K562 (cell line): ENCODE data around the gene RASIP1. TPM values are rescaled to one million over a fixed set of nuclear protein-coding genes. Genes with fewer than 3 reads are reported as not detected.

Experiments
- ELF4 ChIP-seq: fragments of 450-650 bp; formaldehyde crosslinking; IDR thresholded peaks from 2 replicates; pipeline ENCODE4 v1.4.0; 2022; ENCODE audit warnings: missing genetic modification characterization
- ETV6 ChIP-seq, 3 experiments: fragments of 150-350 bp in 1 of 3; sonication (generic) in 1 of 3; formaldehyde crosslinking in 1 of 3; IDR thresholded peaks; 2 replicates each; pipeline versions ENCODE4 v1.6.1 to v1.8.0; 2014 to 2022; ENCODE audit warnings: borderline replicate concordance in 2 of 3, low read depth in 2 of 3, antibody characterized with exemption in 1 of 3, low read length in 1 of 3, mild to moderate bottlenecking in 1 of 3, missing genetic modification reagents in 1 of 3
- GATAD2A ChIP-seq: fragments of 450-650 bp; IDR thresholded peaks from 2 replicates; pipeline ENCODE4 v1.6.1; 2017
- HCFC1 ChIP-seq: IDR thresholded peaks from 2 replicates; pipeline ENCODE4 v1.6.1; 2012; ENCODE audit warnings: low read depth, low read length, improper control_type of control experiment
- HLTF ChIP-seq: fragments of 450-650 bp; IDR thresholded peaks from 2 replicates; pipeline ENCODE4 v1.6.1; 2016
- IRF1 ChIP-seq: sonication (generic); formaldehyde crosslinking; IDR thresholded peaks from 2 replicates; pipeline ENCODE4 v1.8.0; 2022; ENCODE audit warnings: missing genetic modification reagents, mild to moderate bottlenecking, borderline replicate concordance
- SMARCC2 ChIP-seq: fragments of 450-650 bp; IDR thresholded peaks from 2 replicates; pipeline ENCODE4 v1.6.1; 2017; ENCODE audit warnings: antibody characterized with exemption, moderate library complexity, mild to moderate bottlenecking, low read depth
- SNRNP70 ChIP-seq: fragments of 200-400 bp; formaldehyde crosslinking; optimal IDR thresholded peaks from 2 replicates; pipeline ENCODE3; 2017; ENCODE audit warnings: low read depth, low read length
- TGIF2 ChIP-seq: sonication (generic); formaldehyde crosslinking; IDR thresholded peaks from 2 replicates; pipeline ENCODE4 v1.8.1; 2022; ENCODE audit warnings: mild to moderate bottlenecking, missing genetic modification reagents, moderate library complexity
- ZBTB7A ChIP-seq: IDR thresholded peaks from 2 replicates; pipeline ENCODE4 v1.6.1; 2011; ENCODE audit warnings: low read depth, mild to moderate bottlenecking, low read length, moderate library complexity, borderline replicate concordance; ENCODE audit not compliant: control insufficient read depth
- ZFP36 ChIP-seq: fragments of 150-350 bp; IDR thresholded peaks from 2 replicates; pipeline ENCODE4 v1.6.1; 2018; ENCODE audit warnings: low read length, low read depth; ENCODE audit not compliant: partially characterized antibody
- ZFX ChIP-seq: sonication (generic); formaldehyde crosslinking; IDR thresholded peaks from 2 replicates; pipeline ENCODE4 v1.8.0; 2022; ENCODE audit warnings: mild to moderate bottlenecking, missing genetic modification reagents, moderate library complexity
- ZNF384 ChIP-seq: IDR thresholded peaks from 2 replicates; pipeline ENCODE4 v1.6.1; 2012; ENCODE audit warnings: low read depth, low read length, improper control_type of control experiment
- ZNF695 ChIP-seq: fragments of 450-650 bp; formaldehyde crosslinking; IDR thresholded peaks from 2 replicates; pipeline ENCODE4 v1.4.0; 2020; ENCODE audit warnings: mild to moderate bottlenecking, moderate library complexity
- polyA plus RNA-seq, 8 experiments: library from polyadenylated mRNA; depleted of rRNA in 4 of 8; stranded (reverse) in 5 of 8; unstranded in 3 of 8; fragments of >200 nt; fragmentation: Nextera tagmentation in 2 of 8; fragmentation: Illumina TruSeq in 1 of 8; extraction: Ambion mirVana in 2 of 8; extraction: Trizol in 1 of 8; gene quantifications; 2 replicates each; pipeline versions ENCODE4 v1.2.1 to v1.2.3, GENCODE V29; 2011 to 2014; ENCODE audit warnings: inconsistent platforms in 1 of 8, missing spikeins in 1 of 8
- total RNA-seq, 7 experiments: library from RNA; depleted of rRNA in 6 of 7; stranded (reverse); fragments of >200 nt in 6 of 7; fragmentation: Illumina TruSeq in 2 of 7; extraction: Trizol in 2 of 7; gene quantifications; 2 replicates each; pipeline versions ENCODE4 v1.2.1 to v1.2.3, GENCODE V29; 2011 to 2021; ENCODE audit warnings: low replicate concordance in 1 of 7
- TF ChIP-seq, protein P1 (sequence below): fragments of 450-650 bp; IDR thresholded peaks from 2 replicates; pipeline ENCODE4 v1.6.1; 2018; ENCODE audit not compliant: partially characterized antibody
- TF ChIP-seq, protein P2 (sequence below): sonication (generic); formaldehyde crosslinking; IDR thresholded peaks from 2 replicates; pipeline ENCODE4 v1.8.0; 2022; ENCODE audit warnings: mild to moderate bottlenecking, missing genetic modification reagents
- TF ChIP-seq, protein P3 (sequence below): fragments of 250-450 bp; sonication (Bioruptor Pico); IDR thresholded peaks from 2 replicates; pipeline ENCODE4 v1.4.0; 2020; ENCODE audit warnings: borderline replicate concordance
- TF ChIP-seq, protein P4 (sequence below): fragments of 450-650 bp; formaldehyde crosslinking; IDR thresholded peaks from 2 replicates; pipeline ENCODE4 v1.4.0; 2022; ENCODE audit warnings: missing genetic modification characterization

Gene RASIP1
- total and polyA plus RNA-seq, 9 of the 15 experiments (the other 6 are each of a cell fraction or from before 2014, with no cell fraction given): 0.20 to 4.7 (median 1.5) TPM

GRCh38 chr19:48724796-48725753, 15.3 kb downstream of the RASIP1 start (continued):
- TF ChIP-seq, protein P1, sequence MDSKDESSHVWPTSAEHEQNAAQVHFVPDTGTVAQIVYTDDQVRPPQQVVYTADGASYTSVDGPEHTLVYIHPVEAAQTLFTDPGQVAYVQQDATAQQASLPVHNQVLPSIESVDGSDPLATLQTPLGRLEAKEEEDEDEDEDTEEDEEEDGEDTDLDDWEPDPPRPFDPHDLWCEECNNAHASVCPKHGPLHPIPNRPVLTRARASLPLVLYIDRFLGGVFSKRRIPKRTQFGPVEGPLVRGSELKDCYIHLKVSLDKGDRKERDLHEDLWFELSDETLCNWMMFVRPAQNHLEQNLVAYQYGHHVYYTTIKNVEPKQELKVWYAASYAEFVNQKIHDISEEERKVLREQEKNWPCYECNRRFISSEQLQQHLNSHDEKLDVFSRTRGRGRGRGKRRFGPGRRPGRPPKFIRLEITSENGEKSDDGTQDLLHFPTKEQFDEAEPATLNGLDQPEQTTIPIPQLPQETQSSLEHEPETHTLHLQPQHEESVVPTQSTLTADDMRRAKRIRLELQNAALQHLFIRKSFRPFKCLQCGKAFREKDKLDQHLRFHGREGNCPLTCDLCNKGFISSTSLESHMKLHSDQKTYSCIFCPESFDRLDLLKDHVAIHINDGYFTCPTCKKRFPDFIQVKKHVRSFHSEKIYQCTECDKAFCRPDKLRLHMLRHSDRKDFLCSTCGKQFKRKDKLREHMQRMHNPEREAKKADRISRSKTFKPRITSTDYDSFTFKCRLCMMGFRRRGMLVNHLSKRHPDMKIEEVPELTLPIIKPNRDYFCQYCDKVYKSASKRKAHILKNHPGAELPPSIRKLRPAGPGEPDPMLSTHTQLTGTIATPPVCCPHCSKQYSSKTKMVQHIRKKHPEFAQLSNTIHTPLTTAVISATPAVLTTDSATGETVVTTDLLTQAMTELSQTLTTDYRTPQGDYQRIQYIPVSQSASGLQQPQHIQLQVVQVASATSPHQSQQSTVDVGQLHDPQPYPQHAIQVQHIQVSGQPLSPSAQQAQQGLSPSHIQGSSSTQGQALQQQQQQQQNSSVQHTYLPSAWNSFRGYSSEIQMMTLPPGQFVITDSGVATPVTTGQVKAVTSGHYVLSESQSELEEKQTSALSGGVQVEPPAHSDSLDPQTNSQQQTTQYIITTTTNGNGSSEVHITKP: no peak
- TF ChIP-seq ZNF384: no peak
- no peak for TF ChIP-seq SNRNP70
- no peak for TF ChIP-seq ZFX (CRISPR knock-in tag)
- TF ChIP-seq, protein P2, sequence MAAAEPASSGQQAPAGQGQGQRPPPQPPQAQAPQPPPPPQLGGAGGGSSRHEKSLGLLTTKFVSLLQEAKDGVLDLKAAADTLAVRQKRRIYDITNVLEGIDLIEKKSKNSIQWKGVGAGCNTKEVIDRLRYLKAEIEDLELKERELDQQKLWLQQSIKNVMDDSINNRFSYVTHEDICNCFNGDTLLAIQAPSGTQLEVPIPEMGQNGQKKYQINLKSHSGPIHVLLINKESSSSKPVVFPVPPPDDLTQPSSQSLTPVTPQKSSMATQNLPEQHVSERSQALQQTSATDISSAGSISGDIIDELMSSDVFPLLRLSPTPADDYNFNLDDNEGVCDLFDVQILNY (CRISPR knock-in tag): no peak
- no peak for TF ChIP-seq ZFP36
- no peak for TF ChIP-seq ZBTB7A
- no peak for TF ChIP-seq SMARCC2
- no peak for TF ChIP-seq GATAD2A
- no peak for TF ChIP-seq IRF1
- TF ChIP-seq, protein P3, sequence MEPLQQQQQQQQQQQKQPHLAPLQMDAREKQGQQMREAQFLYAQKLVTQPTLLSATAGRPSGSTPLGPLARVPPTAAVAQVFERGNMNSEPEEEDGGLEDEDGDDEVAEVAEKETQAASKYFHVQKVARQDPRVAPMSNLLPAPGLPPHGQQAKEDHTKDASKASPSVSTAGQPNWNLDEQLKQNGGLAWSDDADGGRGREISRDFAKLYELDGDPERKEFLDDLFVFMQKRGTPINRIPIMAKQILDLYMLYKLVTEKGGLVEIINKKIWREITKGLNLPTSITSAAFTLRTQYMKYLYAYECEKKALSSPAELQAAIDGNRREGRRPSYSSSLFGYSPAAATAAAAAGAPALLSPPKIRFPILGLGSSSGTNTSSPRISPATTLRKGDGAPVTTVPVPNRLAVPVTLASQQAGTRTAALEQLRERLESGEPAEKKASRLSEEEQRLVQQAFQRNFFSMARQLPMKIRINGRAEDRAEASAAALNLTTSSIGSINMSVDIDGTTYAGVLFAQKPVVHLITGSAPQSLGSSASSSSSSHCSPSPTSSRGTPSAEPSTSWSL (CRISPR knock-in tag): no peak
- TF ChIP-seq ELF4: 0 out of 2 replicates have a peak, but pooled peaks have one; percentile 61
- peak; percentile 99 for TF ChIP-seq HCFC1
- peak; percentile 74 to 88; a peak in 3 of 4 replicates for TF ChIP-seq ETV6 (IDR thresholded peaks at IDR 0.05; ENCODE audit: borderline replicate concordance in 1 of 2, low read depth in 2 of 2, low read length in 1 of 2)
- no peak for TF ChIP-seq ETV6 (CRISPR knock-in tag; IDR thresholded peaks at IDR 0.05; ENCODE audit: borderline replicate concordance)
- TF ChIP-seq TGIF2 (CRISPR knock-in tag): no peak
- TF ChIP-seq, protein P4, sequence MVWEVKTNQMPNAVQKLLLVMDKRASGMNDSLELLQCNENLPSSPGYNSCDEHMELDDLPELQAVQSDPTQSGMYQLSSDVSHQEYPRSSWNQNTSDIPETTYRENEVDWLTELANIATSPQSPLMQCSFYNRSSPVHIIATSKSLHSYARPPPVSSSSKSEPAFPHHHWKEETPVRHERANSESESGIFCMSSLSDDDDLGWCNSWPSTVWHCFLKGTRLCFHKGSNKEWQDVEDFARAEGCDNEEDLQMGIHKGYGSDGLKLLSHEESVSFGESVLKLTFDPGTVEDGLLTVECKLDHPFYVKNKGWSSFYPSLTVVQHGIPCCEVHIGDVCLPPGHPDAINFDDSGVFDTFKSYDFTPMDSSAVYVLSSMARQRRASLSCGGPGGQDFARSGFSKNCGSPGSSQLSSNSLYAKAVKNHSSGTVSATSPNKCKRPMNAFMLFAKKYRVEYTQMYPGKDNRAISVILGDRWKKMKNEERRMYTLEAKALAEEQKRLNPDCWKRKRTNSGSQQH (CRISPR knock-in tag): no peak
- no peak for TF ChIP-seq ZNF695 (CRISPR knock-in tag)
- TF ChIP-seq HLTF: no peak
